Mammary epithelial cell (primary cell): ENCODE results near the gene PTPN6.

ENCODE experiments used
- CTCF ChIP-seq, 2 donors: IDR thresholded peaks in 1 of 2; conservative IDR thresholded peaks in 1 of 2; 2 replicates each; pipeline ENCODE4 v1.5.1; 2011 to 2012; ENCODE audit warnings: inconsistent platforms in 2 of 2, low read length in 2 of 2, mild to moderate bottlenecking in 2 of 2, control low read depth in 1 of 2, low read depth in 1 of 2; ENCODE audit not compliant: insufficient read depth in 1 of 2; ENCODE audit errors: extremely low read depth in 1 of 2
- EZH2 ChIP-seq: IDR thresholded peaks from 2 replicates; pipeline ENCODE4 v1.6.1; 2012; ENCODE audit warnings: low read length, inconsistent platforms, borderline replicate concordance

GRCh38 chr12:7001921-7002591, 50.9 kb downstream of the PTPN6 start:
- TF ChIP-seq CTCF (conservative IDR thresholded peaks at IDR 0.05 in 1 of 2, IDR thresholded peaks at IDR 0.05 in 1 of 2; ENCODE audit: extremely low read depth in 1 of 2, insufficient read depth in 1 of 2, low read depth in 1 of 2, low read length in 2 of 2) (no peak), EZH2 (no peak)
